GM03348 (cell line): ENCODE measurements around the gene DEXI.
"Not testable (repeated sequence)": the region's sequence is repeated elsewhere in the genome, so short reads cannot be mapped to it uniquely, and the experiment has no call there.

ENCODE experiments used
- DNase-seq: peaks from one replicate; pipeline ENCODE4 v3.0.0; 2012; ENCODE audit warnings: low spot score

The DEXI gene

GRCh38 chr16:10926867-10927266 is 15.4 kb downstream of the DEXI start:
- no peak for DNase-seq

- DNase-seq: no peak
Observed at GRCh38 chr16:10926094-10926493, 16.2 kb downstream of the DEXI start.

GRCh38 chr16:10925285-10925684 is 17.0 kb downstream of the DEXI start:
- not testable (repeated sequence) for DNase-seq

GRCh38 chr16:10923650-10924214 is 18.5 kb downstream of the DEXI start:
- peak; percentile 42 for DNase-seq

GRCh38 chr16:10923146-10923649 is 19.1 kb downstream of the DEXI start:
- no peak for DNase-seq

GRCh38 chr16:10922328-10923145 is 19.7 kb downstream of the DEXI start:
- DNase-seq: peak; percentile 38

GRCh38 chr16:10921536-10922327 is 20.5 kb downstream of the DEXI start:
- no peak for DNase-seq

GRCh38 chr16:10920726-10921427 is 21.4 kb downstream of the DEXI start:
- DNase-seq: no peak

- DNase-seq: no peak
Observed at GRCh38 chr16:10919003-10919351, 23.3 kb downstream of the DEXI start.

- DNase-seq: peak; percentile 93
Observed at GRCh38 chr16:10918294-10919002, 23.8 kb downstream of the DEXI start.

- no peak for DNase-seq
Observed at GRCh38 chr16:10916534-10916933, 25.7 kb downstream of the DEXI start.

GRCh38 chr16:10911267-10911666 is 31.0 kb downstream of the DEXI start:
- no peak for DNase-seq

GRCh38 chr16:10907757-10908045 is 34.6 kb downstream of the DEXI start:
- no peak for DNase-seq

- no peak for DNase-seq
Observed at GRCh38 chr16:10906914-10907756, 35.1 kb downstream of the DEXI start.

GRCh38 chr16:10906482-10906881 is 35.8 kb downstream of the DEXI start:
- DNase-seq: no peak

- no peak for DNase-seq
Observed at GRCh38 chr16:10902999-10903398, 39.3 kb downstream of the DEXI start.

- DNase-seq: no peak
Observed at GRCh38 chr16:10897134-10897533, 45.1 kb downstream of the DEXI start.

- no peak for DNase-seq
Observed at GRCh38 chr16:10896723-10897122, 45.5 kb downstream of the DEXI start.

GRCh38 chr16:10896165-10896564 is 46.1 kb downstream of the DEXI start:
- no peak for DNase-seq

- peak; percentile 79 for DNase-seq
Observed at GRCh38 chr16:10895053-10895946, 47.0 kb downstream of the DEXI start.
